Transverse colon (tissue), 4 donors: ENCODE data around the gene C2orf68. TPM values are rescaled to one million over a fixed set of nuclear protein-coding genes. Genes with fewer than 3 reads are reported as not detected.

Source experiments
- DNase-seq: peaks from one replicate; pipeline ENCODE4 v3.0.0-alpha.2; 2019
- H3K27ac ChIP-seq, 4 donors: fragments of 200-600 bp; sonication (generic); 2 replicates each; pipeline ENCODE4 v1.5.1; 2016 to 2018; ENCODE audit warnings: inconsistent platforms in 4 of 4
- H3K27me3 ChIP-seq: fragments of 200-600 bp; sonication (generic); 2 replicates; pipeline ENCODE4 v1.5.1; 2017; ENCODE audit warnings: inconsistent platforms
- H3K36me3 ChIP-seq, 4 donors: fragments of 200-600 bp; sonication (generic); 2 replicates each; pipeline ENCODE4 v1.5.1; 2017 to 2019; ENCODE audit warnings: inconsistent platforms in 4 of 4
- H3K4me1 ChIP-seq, 4 donors: fragments of 200-600 bp; sonication (generic); 2 replicates each; pipeline ENCODE4 v1.5.1; 2017 to 2020; ENCODE audit warnings: inconsistent platforms in 4 of 4
- H3K4me3 ChIP-seq, 4 donors: fragments of 200-600 bp; sonication (generic); 1 replicate in 1 of 4; 2 replicates in 3 of 4; pipeline versions ENCODE4 v1.5.1 to v1.6.1; 2017 to 2019; ENCODE audit warnings: inconsistent platforms in 4 of 4
- H3K9me3 ChIP-seq, 2 donors: fragments of 200-600 bp; sonication (generic); 2 replicates each; pipeline ENCODE4 v1.5.1; 2017 to 2019; ENCODE audit warnings: inconsistent platforms in 2 of 2
- EP300 ChIP-seq: sonication (generic); formaldehyde crosslinking; IDR thresholded peaks from one replicate; pipeline ENCODE4 v1.6.1; 2017; ENCODE audit warnings: antibody characterized with exemption, low read depth
- POLR2A ChIP-seq: fragments of 450-650 bp; IDR thresholded peaks from one replicate; pipeline ENCODE4 v1.6.1; 2016; ENCODE audit warnings: antibody characterized with exemption, mild to moderate bottlenecking, moderate library complexity
- POLR2AphosphoS5 ChIP-seq, 3 donors: sonication (generic); formaldehyde crosslinking; IDR thresholded peaks; one replicate each; pipeline ENCODE4 v1.6.1; 2016; ENCODE audit warnings: antibody characterized with exemption in 3 of 3
- WGBS, 2 donors: methylation state at CpG; one replicate each; pipeline ENCODE4 v1.1.5; 2018; ENCODE audit warnings: low coverage in 1 of 2; 5-methylcytosine and 5-hydroxymethylcytosine counted together
- in situ Hi-C, 4 donors: fragments of 200-750 bp; cut with MboI; loops; one replicate each; pipeline versions ENCODE4 v1.15.0 to v1.15.1; 2017; ENCODE audit warnings: low sequenced_read_pairs in 3 of 4, low pct_ligation_motif_present in 1 of 4, low pct_unique_long_range_greater_than_20kb in 1 of 4
- intact Hi-C: fragments of 100-400 bp; cut with DNase I; formaldehyde crosslinking; loops from one replicate; pipeline ENCODE4 v1.15.1; 2023; ENCODE audit warnings: low total_unique reads
- total RNA-seq, 4 donors: library from RNA; depleted of rRNA; stranded (reverse); fragments of >200 nt; gene quantifications; one replicate each; pipeline ENCODE4 v1.1.0, GENCODE V29; 2016
- TF ChIP-seq, protein P1 (sequence below), 5 experiments: fragments of 200-600 bp in 3 of 5; fragments of 450-650 bp in 2 of 5; sonication (generic) in 3 of 5; IDR thresholded peaks; 1 replicate in 2 of 5; 2 replicates in 3 of 5; pipeline ENCODE4 v1.5.1; 2016 to 2017; ENCODE audit warnings: antibody characterized with exemption in 5 of 5, inconsistent platforms in 3 of 5, mild to moderate bottlenecking in 2 of 5, moderate library complexity in 1 of 5

The C2orf68 gene
- total RNA-seq, 4 donors from 2014 or later = 17.7 to 24.8 (median 18.6) TPM

GRCh38 chr2:85599468-85600234 lies 12.2 kb downstream of the C2orf68 start:
- Histone ChIP-seq H3K4me1 (peaks cover 26 to 43% (median 34%) of the 10 kb centered on the region in 4 donors), H3K9me3 (no peaks in the 10 kb centered on the region), H3K36me3 (peaks cover 0 to 6% (median 0%) of the 10 kb centered on the region in 4 donors), H3K4me3 (no peak overlapping the region), H3K27me3 (no peaks in the 10 kb centered on the region), H3K27ac (no peak overlapping the region)
- TF ChIP-seq EP300 (no peak), POLR2AphosphoS5 (IDR thresholded peaks at IDR 0.05) (no peak), POLR2A (no peak)
- TF ChIP-seq, protein P1, sequence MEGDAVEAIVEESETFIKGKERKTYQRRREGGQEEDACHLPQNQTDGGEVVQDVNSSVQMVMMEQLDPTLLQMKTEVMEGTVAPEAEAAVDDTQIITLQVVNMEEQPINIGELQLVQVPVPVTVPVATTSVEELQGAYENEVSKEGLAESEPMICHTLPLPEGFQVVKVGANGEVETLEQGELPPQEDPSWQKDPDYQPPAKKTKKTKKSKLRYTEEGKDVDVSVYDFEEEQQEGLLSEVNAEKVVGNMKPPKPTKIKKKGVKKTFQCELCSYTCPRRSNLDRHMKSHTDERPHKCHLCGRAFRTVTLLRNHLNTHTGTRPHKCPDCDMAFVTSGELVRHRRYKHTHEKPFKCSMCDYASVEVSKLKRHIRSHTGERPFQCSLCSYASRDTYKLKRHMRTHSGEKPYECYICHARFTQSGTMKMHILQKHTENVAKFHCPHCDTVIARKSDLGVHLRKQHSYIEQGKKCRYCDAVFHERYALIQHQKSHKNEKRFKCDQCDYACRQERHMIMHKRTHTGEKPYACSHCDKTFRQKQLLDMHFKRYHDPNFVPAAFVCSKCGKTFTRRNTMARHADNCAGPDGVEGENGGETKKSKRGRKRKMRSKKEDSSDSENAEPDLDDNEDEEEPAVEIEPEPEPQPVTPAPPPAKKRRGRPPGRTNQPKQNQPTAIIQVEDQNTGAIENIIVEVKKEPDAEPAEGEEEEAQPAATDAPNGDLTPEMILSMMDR (IDR thresholded peaks at IDR 0.05) = no peak
- 70% methylated on average over 17 of the region's 17 CpGs; no CpG with 5 or more reads in 1 of the 2 donors for WGBS, 2 donors
- in situ Hi-C loops (no loop called here), intact Hi-C loops (no loop called here)
- no peak for DNase-seq

GRCh38 chr2:85598594-85599340 lies 13.1 kb downstream of the C2orf68 start:
- H3K9me3 ChIP-seq = no peaks in the 10 kb centered on the region
- intact Hi-C loops (no loop called here), in situ Hi-C loops (no loop called here)
- no peak overlapping the region for H3K4me3 ChIP-seq
- peaks cover 0 to 6% (median 0%) of the 10 kb centered on the region in 4 donors for H3K36me3 ChIP-seq
- H3K27ac ChIP-seq = no peak overlapping the region
- no peak for TF ChIP-seq POLR2A
- TF ChIP-seq, protein P1 (IDR thresholded peaks at IDR 0.05) = no peak
- no peak for TF ChIP-seq POLR2AphosphoS5 (IDR thresholded peaks at IDR 0.05)
- TF ChIP-seq EP300 = no peak
- H3K4me1 ChIP-seq = peaks cover 24 to 40% (median 32%) of the 10 kb centered on the region in 4 donors
- no peaks in the 10 kb centered on the region for H3K27me3 ChIP-seq
- no peak for DNase-seq
- 72 to 84% methylated on average over 7 to 13 of the region's 14 CpGs for WGBS, 2 donors

DNA sequence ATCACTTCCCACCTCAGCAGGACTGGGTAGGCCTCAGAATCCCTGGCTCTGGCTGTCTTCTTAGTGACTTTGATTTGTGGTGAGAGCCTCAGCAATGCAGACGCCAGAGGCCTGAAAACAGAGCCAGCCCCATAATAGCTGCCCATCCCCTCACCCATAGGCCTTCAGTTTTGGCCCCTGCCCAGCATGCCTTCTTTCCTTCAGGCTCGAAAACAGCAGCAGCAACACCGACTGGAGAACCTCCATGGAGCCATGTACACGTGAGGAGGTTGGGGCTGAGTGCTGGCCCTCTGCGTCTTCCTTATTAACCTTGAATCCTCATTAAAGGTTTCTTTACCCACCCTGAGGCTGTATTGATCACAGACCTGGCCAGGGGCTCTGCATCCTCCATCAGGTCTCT lies 14.6 kb downstream of the C2orf68 start:
- WGBS, 2 donors = 80% methylated on average over 5 of the region's 5 CpGs; no CpG with 5 or more reads in 1 of the 2 donors
- TF ChIP-seq, protein P1 (IDR thresholded peaks at IDR 0.05) = no peak
- TF ChIP-seq POLR2A (no peak), POLR2AphosphoS5 (IDR thresholded peaks at IDR 0.05) (no peak), EP300 (no peak)
- DNase-seq = no peak
- Histone ChIP-seq H3K9me3 (no peaks in the 10 kb centered on the region), H3K4me3 (no peak overlapping the region), H3K4me1 (peaks cover 21 to 39% (median 29%) of the 10 kb centered on the region in 4 donors), H3K27me3 (no peaks in the 10 kb centered on the region), H3K36me3 (peaks cover 0 to 6% (median 0%) of the 10 kb centered on the region in 4 donors), H3K27ac (no peak overlapping the region)
- intact Hi-C loops = no loop called here
- in situ Hi-C loops = no loop called here

- no peaks in the 10 kb centered on the region for H3K9me3 ChIP-seq
- H3K36me3 ChIP-seq = peaks cover 0 to 6% (median 0%) of the 10 kb centered on the region in 4 donors
- in situ Hi-C loops = no loop called here
- 46% methylated on average over 3 of the region's 3 CpGs; no CpG with 5 or more reads in 1 of the 2 donors for WGBS, 2 donors
- no peaks in the 10 kb centered on the region for H3K27me3 ChIP-seq
- H3K27ac ChIP-seq = peak overlapping the region; percentile 89 to 96 (median 95)
- no peak for DNase-seq
- TF ChIP-seq EP300 = no peak
- TF ChIP-seq POLR2A = no peak
- TF ChIP-seq, protein P1 (IDR thresholded peaks at IDR 0.05) = no peak
- TF ChIP-seq POLR2AphosphoS5 (IDR thresholded peaks at IDR 0.05) = no peak
- H3K4me3 ChIP-seq = peak overlapping the region in 3 of 4 donors; percentile 72 to 85 (median 83)
- H3K4me1 ChIP-seq = peaks cover 18 to 34% (median 27%) of the 10 kb centered on the region in 4 donors
- intact Hi-C loops = no loop called here
Measured at GRCh38 chr2:85596486-85597143, 15.3 kb downstream of the C2orf68 start.
